CD4-positive, alpha-beta T cell treated with Interleukin-21 for 1 hour (primary cell): ENCODE results near the gene ANK3.

ENCODE experiments used
- DNase-seq: peaks from one replicate; pipeline ENCODE4 v3.0.0-alpha.2; 2020

ANK3 gene

DNA sequence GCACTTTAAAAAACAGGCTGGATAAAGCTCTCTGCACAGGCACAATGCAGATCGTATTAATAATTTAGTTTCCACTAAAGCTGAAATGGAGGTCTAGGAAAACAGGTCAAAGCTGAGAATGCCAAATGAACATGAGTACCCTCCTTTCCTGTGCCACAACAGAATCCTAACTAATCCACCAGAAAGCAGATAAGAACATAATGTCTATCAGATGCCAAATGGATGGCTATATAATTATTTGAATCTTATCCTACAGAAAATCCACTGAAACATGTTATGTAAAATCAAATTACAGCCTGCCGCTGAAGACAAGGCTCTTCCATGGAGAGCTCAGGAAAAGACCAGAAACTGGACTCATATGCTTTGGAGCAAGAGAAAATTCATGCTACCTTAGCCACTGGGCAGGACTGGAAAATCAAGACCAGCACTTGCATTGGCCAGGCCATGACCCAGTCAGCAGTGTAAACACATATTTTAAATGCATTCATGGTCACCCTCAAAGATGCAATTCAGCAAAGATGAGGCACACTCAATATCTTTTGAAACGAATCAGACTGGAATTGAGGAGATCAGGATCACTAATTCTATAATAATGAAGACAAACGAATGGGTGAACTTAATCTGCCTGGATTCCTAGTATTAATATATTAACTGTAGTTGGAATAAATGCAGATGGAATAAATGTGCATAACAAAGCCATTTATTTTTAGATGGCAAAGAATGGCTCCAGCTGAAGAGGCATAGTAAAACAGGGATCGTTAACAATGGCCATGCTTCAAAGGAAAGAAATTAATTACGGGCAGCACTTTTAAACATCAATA, 13.2 kb downstream of the ANK3 start:
- no peak for DNase-seq

DNA sequence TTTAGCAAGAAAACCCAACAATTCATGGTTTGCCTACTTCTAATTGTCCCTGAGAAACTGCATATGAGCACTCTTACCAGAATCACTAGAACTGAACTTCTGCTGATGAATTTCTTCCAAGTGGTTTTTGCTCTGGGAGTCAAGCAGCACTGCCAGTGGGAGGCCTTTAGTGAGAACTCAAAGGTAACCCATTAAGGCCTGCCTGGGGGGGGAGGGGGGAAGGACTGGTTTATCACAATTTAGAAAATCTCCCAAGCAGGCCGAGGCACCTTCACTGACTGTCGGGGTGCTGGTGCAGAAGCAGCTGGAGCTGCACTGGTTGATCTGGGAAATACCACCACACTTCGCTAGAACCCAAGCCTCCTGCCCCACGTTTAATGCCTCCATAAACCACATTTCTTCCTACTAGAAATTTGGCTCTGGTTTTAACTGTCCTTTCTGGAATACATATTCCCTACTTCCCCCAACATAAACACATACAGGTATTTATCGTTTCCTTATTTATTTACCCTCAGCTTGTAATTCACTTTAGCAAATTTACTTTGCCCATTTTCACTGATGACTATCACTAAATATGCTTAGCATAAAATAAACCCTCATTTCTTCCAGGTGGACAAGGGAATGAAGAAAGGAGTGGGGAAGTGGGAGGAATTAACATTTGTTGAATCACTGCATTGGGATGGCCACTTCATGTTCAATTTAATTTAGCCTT, 14.2 kb downstream of the ANK3 start:
- no peak for DNase-seq

DNA sequence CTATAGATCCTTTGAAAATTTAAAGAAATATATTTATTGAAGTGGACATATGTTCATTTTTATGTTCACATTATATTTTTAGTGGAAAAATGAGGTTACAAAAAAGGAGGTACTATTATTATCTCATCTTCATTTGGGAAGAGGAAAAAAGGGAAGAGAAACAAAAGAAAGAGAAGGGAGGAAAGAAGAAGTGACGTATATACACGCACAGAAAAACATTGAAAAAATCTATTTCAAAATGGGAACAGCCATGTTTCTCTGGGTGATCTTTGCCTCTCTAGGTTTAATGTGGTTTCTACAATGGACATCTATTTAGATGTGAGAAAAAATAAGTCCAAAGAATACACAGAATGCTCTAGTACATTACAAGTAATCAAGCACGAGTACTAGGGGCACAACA, 14.8 kb downstream of the ANK3 start:
- no peak for DNase-seq

DNA sequence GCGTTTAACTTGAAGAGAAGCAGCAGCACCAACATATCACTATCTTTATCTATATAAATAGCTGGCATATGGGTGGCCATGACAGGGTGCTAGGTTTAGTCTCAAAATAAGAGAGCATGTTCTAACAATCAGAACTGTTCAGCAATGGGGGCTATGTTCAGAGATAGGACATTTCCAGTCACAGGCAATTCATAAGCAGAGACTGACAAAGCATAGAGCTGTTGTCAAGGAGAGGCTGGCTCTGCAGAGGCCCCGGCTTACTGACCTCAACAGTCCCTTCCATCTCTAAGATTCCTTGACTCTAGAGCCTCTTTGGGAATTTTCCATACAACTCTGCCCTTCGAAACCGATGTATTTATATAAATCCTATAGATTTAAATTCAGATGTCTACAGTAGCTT, 17.2 kb downstream of the ANK3 start:
- no peak for DNase-seq

GRCh38 chr10:60369547-60369930, 20.1 kb downstream of the ANK3 start:
- DNase-seq: no peak

DNA sequence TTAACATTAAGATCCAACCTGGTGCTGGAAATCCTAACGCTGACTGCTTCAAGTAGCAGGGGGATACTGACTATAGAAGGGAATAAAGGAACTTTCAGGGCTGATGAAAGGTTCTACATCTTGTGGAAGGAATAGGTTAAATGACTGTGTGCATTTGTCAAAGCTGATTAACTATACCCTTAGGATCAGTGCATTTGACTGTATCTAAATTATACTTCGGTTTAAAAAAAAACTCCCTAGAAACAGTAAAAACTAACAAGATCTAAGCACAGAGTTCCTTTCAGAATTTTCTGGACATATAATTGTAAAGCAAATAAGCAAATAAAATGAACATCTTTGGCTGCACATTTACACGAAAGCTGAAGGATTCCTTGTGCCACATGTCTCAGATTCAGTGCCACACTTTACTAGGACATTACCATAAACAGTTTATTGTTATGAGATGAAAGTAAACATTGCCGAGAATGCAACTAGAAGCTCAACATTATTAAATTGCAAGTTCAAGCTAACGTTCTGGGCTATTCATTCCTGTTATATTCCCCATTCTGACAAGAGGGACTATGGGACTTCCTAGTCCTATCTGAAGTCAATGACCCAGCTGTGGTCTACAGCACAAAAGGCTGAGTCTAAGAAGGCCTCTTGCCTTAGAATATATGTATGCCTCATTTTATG, 20.7 kb downstream of the ANK3 start:
- DNase-seq: no peak

DNA sequence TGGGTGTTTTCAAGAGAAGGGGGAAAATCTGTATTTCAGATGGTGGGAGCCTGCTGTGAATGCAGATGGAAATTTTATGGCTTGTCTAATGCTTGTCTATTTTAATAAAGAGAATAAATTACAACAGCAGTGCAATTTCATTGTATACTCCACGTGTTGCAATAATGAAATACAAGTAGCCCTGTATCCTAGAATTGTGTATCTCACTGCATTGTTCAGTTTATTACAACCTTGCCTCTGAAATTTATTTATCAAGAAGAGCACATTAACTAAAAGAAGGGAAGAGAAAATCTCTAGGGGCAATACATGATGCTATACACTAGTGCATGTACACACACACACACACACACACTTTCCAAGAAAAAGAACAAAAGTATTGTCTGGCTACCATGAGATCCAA, 21.8 kb downstream of the ANK3 start:
- DNase-seq: no peak

DNA sequence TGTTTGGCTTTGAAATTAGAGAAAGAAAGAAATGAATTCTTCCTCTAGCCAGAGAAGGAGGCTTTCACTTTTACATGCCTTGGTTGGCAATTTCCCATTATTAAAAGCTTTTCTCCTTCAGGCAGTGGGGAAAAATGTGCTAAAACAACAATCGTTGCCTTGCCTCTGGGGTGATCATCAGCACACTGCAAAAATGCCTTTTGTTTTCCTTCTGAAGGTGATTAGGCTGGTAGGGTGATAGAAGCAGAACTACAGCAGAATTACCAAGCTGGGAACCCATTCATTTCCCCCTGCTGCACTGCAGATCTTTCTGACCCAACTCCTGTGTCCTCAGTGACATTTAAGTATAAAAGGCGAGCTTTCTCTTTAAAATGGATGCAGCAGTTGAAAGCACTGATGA, 22.2 kb downstream of the ANK3 start:
- no peak for DNase-seq

- DNase-seq: no peak
Measured at GRCh38 chr10:60367024-60367423, 22.7 kb downstream of the ANK3 start.

- no peak for DNase-seq
Measured at GRCh38 chr10:60363187-60363586, 26.5 kb downstream of the ANK3 start.

DNA sequence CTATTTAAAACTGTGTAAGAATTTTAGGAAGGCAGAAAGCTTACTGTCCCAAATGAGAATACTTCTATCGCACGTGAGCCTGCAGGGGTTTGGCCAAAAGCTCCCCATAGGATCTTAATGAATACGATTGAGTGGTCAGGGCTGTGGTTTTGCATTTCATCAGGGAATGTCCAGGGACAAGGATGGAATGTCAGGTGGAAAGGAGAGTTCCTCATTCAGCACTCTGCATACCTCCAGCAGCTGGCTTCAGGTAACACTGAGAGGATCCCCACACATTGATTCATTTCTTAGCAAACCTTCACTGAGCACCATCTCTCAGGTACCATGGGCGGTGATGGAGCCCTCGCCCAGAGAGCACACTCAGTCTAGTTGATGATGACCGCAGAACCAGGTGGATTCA, 27.2 kb downstream of the ANK3 start:
- no peak for DNase-seq

- no peak for DNase-seq
Measured at GRCh38 chr10:60359066-60359465, 30.6 kb downstream of the ANK3 start.

DNA sequence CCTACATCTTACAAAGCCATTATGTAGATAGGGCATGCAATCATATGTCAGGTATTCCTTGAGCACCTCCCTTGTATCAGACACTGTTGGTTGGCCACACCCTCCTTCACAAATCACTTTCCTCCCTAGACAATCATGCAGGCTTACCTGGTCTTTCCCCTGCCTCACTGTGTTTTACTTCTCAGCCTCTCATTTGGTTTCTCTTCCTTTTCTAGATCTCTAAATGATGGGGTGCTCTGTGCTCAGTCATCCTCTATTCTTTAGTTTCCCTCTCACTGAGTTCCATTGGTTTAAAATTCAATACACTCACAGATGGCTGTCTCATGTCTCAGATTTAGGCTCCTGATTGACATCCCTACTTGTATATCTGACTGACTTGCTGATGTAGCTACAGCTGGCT, 31.4 kb downstream of the ANK3 start:
- no peak for DNase-seq

DNA sequence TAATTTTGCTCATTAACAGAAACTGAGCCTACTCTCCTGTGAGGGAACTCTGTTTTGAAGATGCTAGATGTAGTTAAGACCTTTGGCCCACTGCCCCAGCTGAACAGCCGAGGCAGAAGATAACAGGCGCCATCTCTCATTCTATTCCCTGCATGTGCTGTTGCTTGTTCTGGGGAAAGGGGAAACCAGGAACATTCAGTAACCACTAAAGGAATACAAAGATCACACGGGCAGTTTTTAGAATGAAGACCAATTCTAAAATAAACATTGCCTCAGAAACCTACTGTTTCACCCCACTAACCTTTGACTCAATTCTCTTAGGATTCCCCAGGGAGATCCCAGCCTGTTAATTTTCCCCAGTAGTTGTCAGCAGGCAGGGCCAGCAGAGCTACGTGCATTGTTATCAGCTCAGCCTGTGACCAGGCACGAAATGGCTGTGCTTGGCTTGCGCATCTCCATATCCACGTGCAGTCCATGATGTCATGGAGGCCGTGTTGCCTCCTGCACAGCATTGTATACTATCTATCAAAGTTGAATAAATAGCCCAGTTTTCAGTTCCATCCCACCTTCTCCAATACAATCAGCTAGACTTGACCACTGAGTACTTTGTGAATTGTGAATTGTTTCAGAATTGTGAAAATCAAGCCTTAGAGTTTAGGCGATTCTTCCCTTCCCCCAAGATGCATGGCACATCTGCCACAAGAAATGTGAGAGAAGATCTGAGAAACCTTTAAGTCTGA, 36.0 kb downstream of the ANK3 start:
- no peak for DNase-seq

DNA sequence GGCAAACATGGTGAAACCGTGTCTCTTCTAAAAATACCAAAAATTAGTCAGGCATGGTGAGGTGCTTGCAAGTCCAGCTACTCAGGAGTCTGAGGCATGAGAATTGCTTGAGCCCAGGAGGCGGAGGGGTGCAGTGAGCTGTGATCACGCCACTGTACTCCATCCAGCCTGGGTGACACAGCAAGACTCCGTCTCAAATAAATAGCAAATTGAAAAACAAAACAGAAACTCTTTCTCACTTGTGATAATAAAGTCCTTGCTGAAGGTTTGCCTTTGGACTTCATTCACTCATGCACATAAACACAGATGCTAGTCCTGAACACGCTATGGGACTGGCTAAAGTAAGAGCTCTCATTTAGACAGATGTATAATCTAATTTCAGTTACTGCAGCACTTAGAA, 37.6 kb downstream of the ANK3 start:
- no peak for DNase-seq

- DNase-seq: no peak
Measured at GRCh38 chr10:60351191-60351853, 38.4 kb downstream of the ANK3 start.

GRCh38 chr10:60350400-60350799, 39.3 kb downstream of the ANK3 start:
- no peak for DNase-seq

DNA sequence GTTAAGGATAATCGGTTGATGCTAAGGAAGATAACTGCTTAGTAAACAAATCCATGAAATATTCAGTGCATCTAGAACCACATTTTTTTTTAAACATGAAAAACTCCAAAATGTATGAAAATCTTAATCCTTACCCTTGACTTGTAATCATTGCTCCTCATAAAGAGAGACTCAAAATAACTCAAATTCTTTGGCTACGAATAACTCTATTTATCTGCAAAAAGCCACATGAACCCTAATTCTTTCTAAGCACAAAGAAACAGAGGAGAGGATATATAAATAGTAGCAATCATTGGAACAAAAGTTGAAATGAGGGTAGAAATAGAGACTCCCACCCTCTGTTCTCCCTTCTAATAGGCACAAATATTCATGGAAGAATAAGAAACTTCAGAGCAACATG, 40.2 kb downstream of the ANK3 start:
- no peak for DNase-seq

GRCh38 chr10:60348982-60349381, 40.7 kb downstream of the ANK3 start:
- DNase-seq: no peak

GRCh38 chr10:60347270-60347669, 42.4 kb downstream of the ANK3 start:
- no peak for DNase-seq

DNA sequence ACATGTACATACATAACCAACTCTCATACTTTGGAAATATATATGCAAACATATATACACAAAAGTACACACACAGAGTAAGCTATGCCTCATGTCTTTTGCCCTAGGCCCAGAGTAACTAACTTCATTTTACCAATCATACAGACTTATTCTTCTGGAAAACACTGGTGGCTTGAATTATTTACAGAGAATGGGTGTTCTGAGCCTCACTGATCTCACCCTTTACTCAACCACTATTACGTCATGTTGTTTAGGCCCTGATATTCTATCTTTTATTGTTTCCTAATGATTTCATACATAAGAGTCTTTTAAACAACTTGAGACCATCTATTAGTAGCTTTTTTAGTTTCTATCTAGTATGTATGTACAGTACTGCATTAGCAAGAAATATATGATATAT, 43.0 kb downstream of the ANK3 start:
- DNase-seq: no peak

- no peak for DNase-seq
Measured at GRCh38 chr10:60343254-60343653, 46.4 kb downstream of the ANK3 start.

GRCh38 chr10:60341969-60342368, 47.7 kb downstream of the ANK3 start:
- no peak for DNase-seq
